ENCODE results near the gene VPS13D.

VPS13D gene

DNA sequence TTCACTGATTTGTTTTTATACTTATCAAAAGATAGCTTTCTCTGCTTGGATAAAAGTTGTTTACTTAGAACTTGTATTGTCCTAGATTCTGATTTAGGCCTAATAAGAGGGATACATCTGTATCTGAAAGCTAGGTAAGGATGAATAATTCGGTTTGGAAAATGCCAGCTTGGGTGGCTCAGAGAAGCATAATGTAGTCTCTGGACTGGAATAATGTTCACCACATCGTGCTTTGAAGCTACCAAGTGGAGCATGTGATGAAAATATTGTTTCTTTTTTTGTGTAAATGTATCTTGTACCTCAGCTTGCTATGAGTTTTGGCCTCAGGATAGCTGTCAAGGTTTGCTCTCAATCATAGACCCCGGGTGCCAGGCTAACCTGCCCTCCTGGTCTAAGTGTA, 49.2 kb downstream of the VPS13D start:
- no peak overlapping the region for H2BK120ac ChIP-seq (ENCODE audit: low read depth, low read length)
- no peak overlapping the region for H2AK5ac ChIP-seq (ENCODE audit: low read length, severe bottlenecking)
- H3K4me1 ChIP-seq (ENCODE audit: control insufficient read depth, insufficient read depth, low read depth, low read length) = no peaks in the 10 kb centered on the region
- H3K9me3 ChIP-seq (ENCODE audit: control insufficient read depth, low read length) = no peaks in the 10 kb centered on the region
- no peak overlapping the region for H3K4ac ChIP-seq (ENCODE audit: low read depth in 1 of 2, low read length in 2 of 2)
- H2BK5ac ChIP-seq (ENCODE audit: low read depth, low read length, poor library complexity, severe bottlenecking) = no peak overlapping the region
- no peak overlapping the region for H4K8ac ChIP-seq (ENCODE audit: low read length)
- H3K27me3 ChIP-seq (ENCODE audit: control insufficient read depth in 1 of 2, insufficient read depth in 1 of 2, low read length in 2 of 2) = no peaks in the 10 kb centered on the region
- H4K91ac ChIP-seq (ENCODE audit: low read length) = no peak overlapping the region
- no peak overlapping the region for H3K9ac ChIP-seq (ENCODE audit: low read length)
- H2AFZ ChIP-seq (ENCODE audit: low read depth, low read length) = no peak overlapping the region
- no peak for DNase-seq
- H2BK12ac ChIP-seq (ENCODE audit: low read length in 2 of 2) = no peak overlapping the region
- no peak overlapping the region for H3K4me2 ChIP-seq (ENCODE audit: low read length, poor library complexity, severe bottlenecking)
- H3K27ac ChIP-seq (ENCODE audit: low read length, poor library complexity, severe bottlenecking) = no peak overlapping the region
- peaks cover 34 to 86% of the 10 kb centered on the region in 2 experiments for H3K36me3 ChIP-seq (ENCODE audit: control insufficient read depth in 1 of 2, insufficient read depth in 2 of 2, low read depth in 1 of 2, low read length in 2 of 2)
- 91% methylated on average over 3 of the region's 3 CpGs for WGBS
- H3K14ac ChIP-seq (ENCODE audit: low read length in 2 of 2) = no peak overlapping the region
- H3K18ac ChIP-seq (ENCODE audit: low read depth in 1 of 2, low read length in 2 of 2) = no peak overlapping the region
- H3K23ac ChIP-seq (ENCODE audit: low read length in 2 of 2) = no peak overlapping the region
- H2BK15ac ChIP-seq (ENCODE audit: low read depth, poor library complexity, severe bottlenecking) = no peak overlapping the region
- H3K79me1 ChIP-seq (replicated peaks; ENCODE audit: low read length, poor library complexity, severe bottlenecking) = peaks cover 5% of the 10 kb centered on the region
- no peak overlapping the region for H3K4me3 ChIP-seq (ENCODE audit: insufficient read depth in 1 of 2, low read depth in 1 of 2, low read length in 2 of 2)

DNA sequence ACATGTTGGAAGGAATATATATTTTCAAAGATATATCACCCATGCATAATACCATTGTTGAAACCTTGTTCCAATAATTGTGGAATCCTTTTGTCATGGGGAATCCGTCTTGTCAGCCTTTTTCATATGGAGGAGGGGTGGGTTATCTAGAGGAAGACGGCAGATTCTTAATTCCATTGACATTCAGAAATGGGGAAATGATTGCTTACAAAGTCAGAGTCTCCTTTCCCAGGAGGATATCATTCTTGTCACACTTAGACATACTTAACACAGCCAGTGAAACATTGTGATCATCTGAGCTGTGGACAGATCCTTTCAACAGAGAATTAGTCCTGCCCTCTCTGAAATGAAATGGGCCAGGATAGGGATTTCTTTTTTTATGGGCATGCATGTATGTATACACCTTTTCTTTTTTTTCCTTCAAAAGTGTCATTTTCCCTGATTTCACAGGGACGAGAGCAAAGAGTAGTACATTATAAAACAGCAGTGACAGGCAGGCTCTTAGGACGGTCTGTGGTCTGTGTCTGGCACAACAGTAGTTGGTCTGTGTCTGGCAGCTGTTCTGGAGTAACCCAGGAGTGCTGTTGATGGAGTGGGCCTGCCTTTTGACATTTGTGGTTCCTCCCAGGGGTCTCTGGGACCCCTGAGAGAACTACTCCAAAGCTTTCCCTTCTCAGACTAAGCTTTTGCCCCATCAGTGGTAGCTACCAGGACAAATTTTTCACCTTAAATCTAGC, 50.1 kb downstream of the VPS13D start:
- no peak overlapping the region for H3K27ac ChIP-seq (ENCODE audit: low read length, poor library complexity, severe bottlenecking)
- no peaks in the 10 kb centered on the region for H3K4me1 ChIP-seq (ENCODE audit: control insufficient read depth, insufficient read depth, low read depth, low read length)
- H3K4ac ChIP-seq (ENCODE audit: low read depth in 1 of 2, low read length in 2 of 2) = no peak overlapping the region
- no peaks in the 10 kb centered on the region for H3K9me3 ChIP-seq (ENCODE audit: control insufficient read depth, low read length)
- no peak overlapping the region for H3K23ac ChIP-seq (ENCODE audit: low read length in 2 of 2)
- H2BK120ac ChIP-seq (ENCODE audit: low read depth, low read length) = no peak overlapping the region
- no peak overlapping the region for H2AK5ac ChIP-seq (ENCODE audit: low read length, severe bottlenecking)
- H2BK15ac ChIP-seq (ENCODE audit: low read depth, poor library complexity, severe bottlenecking) = no peak overlapping the region
- H2AFZ ChIP-seq (ENCODE audit: low read depth, low read length) = no peak overlapping the region
- peak overlapping the region in 1 of 2 experiments; percentile 2 for H3K18ac ChIP-seq (ENCODE audit: low read depth in 1 of 2, low read length in 2 of 2)
- DNase-seq = no peak
- no peak overlapping the region for H4K91ac ChIP-seq (ENCODE audit: low read length)
- no peak overlapping the region for H4K8ac ChIP-seq (ENCODE audit: low read length)
- no peak overlapping the region for H3K4me2 ChIP-seq (ENCODE audit: low read length, poor library complexity, severe bottlenecking)
- no peak overlapping the region for H3K4me3 ChIP-seq (ENCODE audit: insufficient read depth in 1 of 2, low read depth in 1 of 2, low read length in 2 of 2)
- H3K14ac ChIP-seq (ENCODE audit: low read length in 2 of 2) = no peak overlapping the region
- H3K79me1 ChIP-seq (replicated peaks; ENCODE audit: low read length, poor library complexity, severe bottlenecking) = peaks cover 9% of the 10 kb centered on the region
- no peak overlapping the region for H2BK5ac ChIP-seq (ENCODE audit: low read depth, low read length, poor library complexity, severe bottlenecking)
- H2BK12ac ChIP-seq (ENCODE audit: low read length in 2 of 2) = no peak overlapping the region
- H3K27me3 ChIP-seq (ENCODE audit: control insufficient read depth in 1 of 2, insufficient read depth in 1 of 2, low read length in 2 of 2) = no peaks in the 10 kb centered on the region
- peaks cover 34 to 91% of the 10 kb centered on the region in 2 experiments for H3K36me3 ChIP-seq (ENCODE audit: control insufficient read depth in 1 of 2, insufficient read depth in 2 of 2, low read depth in 1 of 2, low read length in 2 of 2)
- 89% methylated on average over 4 of the region's 4 CpGs for WGBS
- no peak overlapping the region for H3K9ac ChIP-seq (ENCODE audit: low read length)

DNA sequence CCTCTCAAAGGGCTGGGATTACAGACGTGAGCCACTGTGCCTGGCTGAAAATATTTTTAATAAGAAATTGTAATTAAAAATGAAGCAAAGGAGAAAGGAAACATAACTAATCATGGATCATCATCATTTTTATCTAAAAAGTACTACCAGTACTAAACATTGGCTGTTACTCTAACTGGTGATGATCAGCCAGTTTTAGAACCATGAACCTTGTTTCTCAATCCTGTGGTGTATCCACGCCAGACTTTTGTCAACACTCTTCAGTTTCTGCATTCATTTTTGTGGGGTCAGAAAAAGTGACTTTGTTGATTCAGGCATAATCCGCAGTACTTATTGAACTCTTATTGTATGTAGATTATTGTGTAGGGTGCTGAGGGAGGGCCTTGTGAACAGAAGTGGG, 52.3 kb downstream of the VPS13D start:
- no peak overlapping the region for H3K4me3 ChIP-seq (ENCODE audit: insufficient read depth in 1 of 2, low read depth in 1 of 2, low read length in 2 of 2)
- 96% methylated on average over 2 of the region's 3 CpGs for WGBS
- no peak overlapping the region for H2BK120ac ChIP-seq (ENCODE audit: low read depth, low read length)
- H2BK5ac ChIP-seq (ENCODE audit: low read depth, low read length, poor library complexity, severe bottlenecking) = no peak overlapping the region
- H3K23ac ChIP-seq (ENCODE audit: low read length in 2 of 2) = no peak overlapping the region
- H2AFZ ChIP-seq (ENCODE audit: low read depth, low read length) = no peak overlapping the region
- no peak overlapping the region for H3K4me2 ChIP-seq (ENCODE audit: low read length, poor library complexity, severe bottlenecking)
- peaks cover 20 to 81% of the 10 kb centered on the region in 2 experiments for H3K36me3 ChIP-seq (ENCODE audit: control insufficient read depth in 1 of 2, insufficient read depth in 2 of 2, low read depth in 1 of 2, low read length in 2 of 2)
- no peak overlapping the region for H3K14ac ChIP-seq (ENCODE audit: low read length in 2 of 2)
- no peak overlapping the region for H4K91ac ChIP-seq (ENCODE audit: low read length)
- no peak overlapping the region for H3K18ac ChIP-seq (ENCODE audit: low read depth in 1 of 2, low read length in 2 of 2)
- H3K9ac ChIP-seq (ENCODE audit: low read length) = no peak overlapping the region
- no peak overlapping the region for H3K4ac ChIP-seq (ENCODE audit: low read depth in 1 of 2, low read length in 2 of 2)
- H2AK5ac ChIP-seq (ENCODE audit: low read length, severe bottlenecking) = no peak overlapping the region
- no peaks in the 10 kb centered on the region for H3K4me1 ChIP-seq (ENCODE audit: control insufficient read depth, insufficient read depth, low read depth, low read length)
- no peak overlapping the region for H3K27ac ChIP-seq (ENCODE audit: low read length, poor library complexity, severe bottlenecking)
- no peaks in the 10 kb centered on the region for H3K9me3 ChIP-seq (ENCODE audit: control insufficient read depth, low read length)
- no peak overlapping the region for H2BK12ac ChIP-seq (ENCODE audit: low read length in 2 of 2)
- no peak for DNase-seq
- no peak overlapping the region for H4K8ac ChIP-seq (ENCODE audit: low read length)
- H3K27me3 ChIP-seq (ENCODE audit: control insufficient read depth in 1 of 2, insufficient read depth in 1 of 2, low read length in 2 of 2) = no peaks in the 10 kb centered on the region
- H2BK15ac ChIP-seq (ENCODE audit: low read depth, poor library complexity, severe bottlenecking) = no peak overlapping the region
- H3K79me1 ChIP-seq (replicated peaks; ENCODE audit: low read length, poor library complexity, severe bottlenecking) = peaks cover 15% of the 10 kb centered on the region

DNA sequence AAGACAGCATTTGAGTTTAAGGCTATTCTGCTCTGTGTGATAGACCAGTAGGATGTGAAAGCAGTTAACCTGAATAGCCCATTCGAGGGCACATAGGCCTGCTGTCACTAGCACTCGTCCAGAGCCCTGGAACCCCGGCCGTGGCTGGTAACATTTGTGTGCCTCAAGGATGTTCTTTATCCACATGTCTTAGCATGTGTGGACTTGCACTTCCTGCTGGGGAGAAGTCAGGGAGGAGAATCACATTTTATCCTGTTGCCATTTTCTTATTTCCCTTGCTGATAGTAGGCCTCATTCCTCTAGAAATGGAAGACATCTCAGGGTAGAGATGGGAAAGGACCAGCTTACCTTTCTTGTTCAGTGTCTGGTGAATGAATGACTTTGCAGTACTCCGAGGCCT, 54.7 kb downstream of the VPS13D start:
- H2BK12ac ChIP-seq (ENCODE audit: low read length in 2 of 2) = no peak overlapping the region
- H3K18ac ChIP-seq (ENCODE audit: low read depth in 1 of 2, low read length in 2 of 2) = no peak overlapping the region
- H2AFZ ChIP-seq (ENCODE audit: low read depth, low read length) = no peak overlapping the region
- H3K4me2 ChIP-seq (ENCODE audit: low read length, poor library complexity, severe bottlenecking) = no peak overlapping the region
- H3K23ac ChIP-seq (ENCODE audit: low read length in 2 of 2) = no peak overlapping the region
- H3K9me3 ChIP-seq (ENCODE audit: control insufficient read depth, low read length) = no peaks in the 10 kb centered on the region
- no peak overlapping the region for H3K14ac ChIP-seq (ENCODE audit: low read length in 2 of 2)
- H3K9ac ChIP-seq (ENCODE audit: low read length) = no peak overlapping the region
- no peak overlapping the region for H2BK15ac ChIP-seq (ENCODE audit: low read depth, poor library complexity, severe bottlenecking)
- DNase-seq = no peak
- H4K8ac ChIP-seq (ENCODE audit: low read length) = no peak overlapping the region
- peaks cover 16% of the 10 kb centered on the region for H3K79me1 ChIP-seq (replicated peaks; ENCODE audit: low read length, poor library complexity, severe bottlenecking)
- H3K4me1 ChIP-seq (ENCODE audit: control insufficient read depth, insufficient read depth, low read depth, low read length) = no peaks in the 10 kb centered on the region
- peaks cover 18 to 68% of the 10 kb centered on the region in 2 experiments for H3K36me3 ChIP-seq (ENCODE audit: control insufficient read depth in 1 of 2, insufficient read depth in 2 of 2, low read depth in 1 of 2, low read length in 2 of 2)
- H3K27ac ChIP-seq (ENCODE audit: low read length, poor library complexity, severe bottlenecking) = no peak overlapping the region
- H4K91ac ChIP-seq (ENCODE audit: low read length) = no peak overlapping the region
- no peak overlapping the region for H2AK5ac ChIP-seq (ENCODE audit: low read length, severe bottlenecking)
- no peak overlapping the region for H2BK120ac ChIP-seq (ENCODE audit: low read depth, low read length)
- H3K4me3 ChIP-seq (ENCODE audit: insufficient read depth in 1 of 2, low read depth in 1 of 2, low read length in 2 of 2) = no peak overlapping the region
- H3K27me3 ChIP-seq (ENCODE audit: control insufficient read depth in 1 of 2, insufficient read depth in 1 of 2, low read length in 2 of 2) = no peaks in the 10 kb centered on the region
- over 99% methylated on average over 5 of the region's 5 CpGs for WGBS
- H3K4ac ChIP-seq (ENCODE audit: low read depth in 1 of 2, low read length in 2 of 2) = no peak overlapping the region
- no peak overlapping the region for H2BK5ac ChIP-seq (ENCODE audit: low read depth, low read length, poor library complexity, severe bottlenecking)

Data from mesenchymal stem cell (in vitro differentiated cells and primary cell).